Ascending aorta (tissue), 2 donors: Measurements from ENCODE around the gene CRB2. TPM values are rescaled to one million over a fixed set of nuclear protein-coding genes. Genes with fewer than 3 reads are reported as not detected.

Experiments used
- DNase-seq, 2 donors: peaks; one replicate each; pipeline ENCODE4 v3.0.0-alpha.2; 2019; ENCODE audit warnings: low spot score in 2 of 2
- H3K27ac ChIP-seq, 2 donors: fragments of 200-600 bp; sonication (generic); one replicate each; pipeline ENCODE4 v1.5.1; 2016 to 2017; ENCODE audit warnings: mild to moderate bottlenecking in 1 of 2
- H3K27me3 ChIP-seq: fragments of 200-600 bp; sonication (generic); one replicate; pipeline ENCODE4 v1.5.1; 2017
- H3K36me3 ChIP-seq, 2 donors: fragments of 200-600 bp; sonication (generic); one replicate each; pipeline ENCODE4 v1.5.1; 2016
- H3K4me1 ChIP-seq, 2 donors: fragments of 200-600 bp; sonication (generic); one replicate each; pipeline ENCODE4 v1.5.1; 2016 to 2017; ENCODE audit warnings: mild to moderate bottlenecking in 1 of 2
- H3K4me3 ChIP-seq, 2 donors: fragments of 200-600 bp; sonication (generic); one replicate each; pipeline ENCODE4 v1.5.1; 2016 to 2017; ENCODE audit warnings: mild to moderate bottlenecking in 1 of 2
- H3K9me3 ChIP-seq, 2 donors: fragments of 200-600 bp; sonication (generic); one replicate each; pipeline ENCODE4 v1.5.1; 2016
- CTCF ChIP-seq, 3 experiments: fragments of 200-600 bp in 2 of 3; fragments of 450-650 bp in 1 of 3; sonication (generic) in 2 of 3; IDR thresholded peaks; one replicate each; pipeline ENCODE4 v1.5.1; 2016 to 2019; ENCODE audit warnings: antibody characterized with exemption in 3 of 3, mild to moderate bottlenecking in 1 of 3, moderate library complexity in 1 of 3
- intact Hi-C: fragments of 100-400 bp; cut with DNase I; formaldehyde crosslinking; loops from one replicate; pipeline ENCODE4 v1.15.1; 2023
- total RNA-seq: library from RNA; depleted of rRNA; stranded (reverse); fragments of >200 nt; gene quantifications from one replicate; pipeline ENCODE4 v1.1.0, GENCODE V29; 2016

The CRB2 gene
- total RNA-seq, 1 donor from 2014 or later = not detected

GRCh38 chr9:123319541-123320339 is 36.3 kb upstream of the CRB2 start:
- no peak for TF ChIP-seq CTCF (IDR thresholded peaks at IDR 0.05)
- no peak for DNase-seq
- intact Hi-C loops = no loop called here
- H3K4me3 ChIP-seq = no peak overlapping the region
- no peaks in the 10 kb centered on the region for H3K27me3 ChIP-seq
- H3K36me3 ChIP-seq = no peaks in the 10 kb centered on the region
- H3K9me3 ChIP-seq = no peaks in the 10 kb centered on the region
- H3K4me1 ChIP-seq = no peaks in the 10 kb centered on the region
- no peak overlapping the region for H3K27ac ChIP-seq

- intact Hi-C loops = no loop called here
- H3K4me1 ChIP-seq = no peaks in the 10 kb centered on the region
- no peaks in the 10 kb centered on the region for H3K9me3 ChIP-seq
- H3K4me3 ChIP-seq = no peak overlapping the region
- H3K27ac ChIP-seq = no peak overlapping the region
- DNase-seq = no peak
- no peaks in the 10 kb centered on the region for H3K27me3 ChIP-seq
- TF ChIP-seq CTCF (IDR thresholded peaks at IDR 0.05) = no peak
- H3K36me3 ChIP-seq = no peaks in the 10 kb centered on the region
These were observed 35.2 kb upstream of the CRB2 start for GRCh38 chr9:123320814-123321213.

- Histone ChIP-seq H3K36me3 (no peaks in the 10 kb centered on the region), H3K9me3 (no peaks in the 10 kb centered on the region), H3K27me3 (no peaks in the 10 kb centered on the region), H3K27ac (no peak overlapping the region), H3K4me3 (no peak overlapping the region), H3K4me1 (no peaks in the 10 kb centered on the region)
- DNase-seq = no peak
- no peak for TF ChIP-seq CTCF (IDR thresholded peaks at IDR 0.05)
- intact Hi-C loops = no loop called here
These were observed 34.3 kb upstream of the CRB2 start for GRCh38 chr9:123321616-123322272.

GRCh38 chr9:123322273-123323195 is 33.5 kb upstream of the CRB2 start:
- intact Hi-C loops = no loop called here
- Histone ChIP-seq H3K36me3 (no peaks in the 10 kb centered on the region), H3K27ac (no peak overlapping the region), H3K4me1 (no peaks in the 10 kb centered on the region), H3K27me3 (no peaks in the 10 kb centered on the region), H3K4me3 (no peak overlapping the region), H3K9me3 (no peaks in the 10 kb centered on the region)
- TF ChIP-seq CTCF (IDR thresholded peaks at IDR 0.05) = no peak
- no peak for DNase-seq

GRCh38 chr9:123323196-123324013 is 32.6 kb upstream of the CRB2 start:
- no peak overlapping the region for H3K4me3 ChIP-seq
- intact Hi-C loops = no loop called here
- H3K4me1 ChIP-seq = no peaks in the 10 kb centered on the region
- H3K27me3 ChIP-seq = no peaks in the 10 kb centered on the region
- no peaks in the 10 kb centered on the region for H3K36me3 ChIP-seq
- DNase-seq = no peak
- no peaks in the 10 kb centered on the region for H3K9me3 ChIP-seq
- no peak for TF ChIP-seq CTCF (IDR thresholded peaks at IDR 0.05)
- H3K27ac ChIP-seq = no peak overlapping the region
